ENCODE measurements around the gene CFAP97D2. TPM values are rescaled to one million over a fixed set of nuclear protein-coding genes. Genes with fewer than 3 reads are reported as not detected.

CFAP97D2 gene
- total and polyA plus RNA-seq, 2 donors (not counting 3 experiments of a cell fraction or from before 2014, with no cell fraction given): not detected

DNA sequence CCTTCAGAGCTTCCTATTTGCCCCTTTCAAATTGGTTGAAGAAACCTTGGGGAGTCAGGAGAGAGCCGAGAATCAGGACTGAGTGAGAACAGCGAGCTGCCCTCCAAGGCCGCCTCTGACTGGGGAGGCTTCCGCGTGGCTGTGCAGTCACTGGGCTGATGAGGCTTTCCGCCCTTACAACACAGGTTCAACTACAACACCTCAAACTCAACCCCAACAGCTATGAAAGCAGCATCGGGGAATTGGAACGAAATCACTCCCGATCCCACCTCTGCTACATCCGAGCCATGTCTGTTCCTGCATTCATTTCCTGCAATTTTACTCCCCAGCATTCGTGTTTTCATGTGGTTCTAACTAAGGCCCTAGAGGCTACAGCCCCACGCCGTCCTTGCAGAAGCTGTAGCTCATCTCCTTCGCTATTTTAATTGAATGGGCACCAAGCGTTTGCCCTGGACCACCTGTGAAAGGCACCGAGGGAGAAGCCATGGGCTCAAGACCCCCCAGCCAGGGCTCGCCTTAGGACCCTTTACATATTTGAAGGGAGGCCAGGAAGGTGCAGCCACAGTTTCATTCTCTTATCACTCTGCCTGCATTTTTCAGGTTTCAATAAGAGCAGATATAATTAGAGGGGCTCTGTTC is 34.3 kb upstream of the CFAP97D2 start:
- H3K27me3 ChIP-seq (ENCODE audit: control insufficient read depth in 2 of 2, insufficient read depth in 2 of 2, low read length in 2 of 2): peaks cover 0 to 3% of the 10 kb centered on the region in 2 experiments
- intact Hi-C loops (cut with micrococcal nuclease): no loop called here
- H3K27ac ChIP-seq (ENCODE audit: insufficient read depth, low read depth, low read length): no peak overlapping the region
- no peak overlapping the region for H2AFZ ChIP-seq (ENCODE audit: low read depth, low read length)
- no peak overlapping the region for H3K4me2 ChIP-seq (ENCODE audit: insufficient read depth, low read length)
- H3K9me3 ChIP-seq (replicated peaks; ENCODE audit: control insufficient read depth, insufficient read depth, low read length): no peaks in the 10 kb centered on the region
- H3K9me1 ChIP-seq (replicated peaks; ENCODE audit: control insufficient read depth, extremely low read depth, insufficient read depth, low read length): no peaks in the 10 kb centered on the region
- no peak overlapping the region for H3K4me3 ChIP-seq (replicated peaks in 1 of 3; ENCODE audit: insufficient read depth in 1 of 3, low read depth in 1 of 3, low read length in 3 of 3)
- no peaks in the 10 kb centered on the region for H3K79me2 ChIP-seq (ENCODE audit: control insufficient read depth, insufficient read depth, low read length)
- no TSS peak for BruUV-seq (replicated peaks)
- H3K9ac ChIP-seq (replicated peaks; ENCODE audit: extremely low read depth, insufficient read depth, low read length): no peak overlapping the region
- no peaks in the 10 kb centered on the region for H3K4me1 ChIP-seq (ENCODE audit: control insufficient read depth, extremely low read depth, insufficient read depth, low read length)
- ChIA-PET CTCF (interaction anchor here (1.0 to 1.4 kb wide), 4 partner anchors 9 to 18 kb away, joined by 3 to 4 read pairs (median 4); partner anchors contain the start of gene RASA3), POLR2A (no interaction called here)
- dilution Hi-C loops (cut with MboI; ENCODE audit: extremely low pct_ligation_motif_present, low sequenced_read_pairs): no loop called here
- no peaks in the 10 kb centered on the region for H3K36me3 ChIP-seq (ENCODE audit: control insufficient read depth in 2 of 2, extremely low read depth in 1 of 2, insufficient read depth in 2 of 2, low read length in 2 of 2)
- TF ChIP-seq POLR2AphosphoS5 (IDR thresholded peaks at IDR 0.05; ENCODE audit: insufficient read depth, low read depth, low read length) (no peak), JUN (IDR thresholded peaks at IDR 0.05; ENCODE audit: borderline replicate concordance, insufficient read depth, insufficient read length, low read depth) (no peak)
- no peak for FAIRE-seq
- no peaks in the 10 kb centered on the region for H4K20me1 ChIP-seq (replicated peaks; ENCODE audit: control insufficient read depth, extremely low read depth, insufficient read depth, low read length)
- DNase-seq (ENCODE audit: low read depth, low spot score): no peak

DNA sequence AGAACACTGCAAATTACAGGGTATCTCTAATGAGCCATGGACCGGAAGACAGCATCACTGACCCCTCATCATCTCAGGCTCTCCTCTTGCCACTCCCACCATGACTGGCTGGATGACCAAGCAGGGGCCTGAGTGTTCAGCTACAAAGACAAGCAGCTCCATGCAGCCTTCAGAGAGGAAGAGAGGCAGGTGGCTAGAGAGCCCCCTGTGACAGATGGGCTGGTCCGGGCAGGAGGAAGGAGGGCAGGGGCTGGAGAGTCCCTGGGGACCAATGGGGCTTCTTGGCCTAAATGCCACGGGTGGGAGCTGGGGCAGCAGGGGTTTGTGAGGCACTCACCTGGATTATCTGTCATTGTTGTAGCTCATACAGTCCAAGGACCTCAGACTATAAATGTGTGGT is 33.8 kb upstream of the CFAP97D2 start:
- H3K4me3 ChIP-seq (replicated peaks in 1 of 3; ENCODE audit: insufficient read depth in 1 of 3, low read depth in 1 of 3, low read length in 3 of 3): no peak overlapping the region
- no peak overlapping the region for H3K27ac ChIP-seq (ENCODE audit: insufficient read depth, low read depth, low read length)
- H3K4me2 ChIP-seq (ENCODE audit: insufficient read depth, low read length): no peak overlapping the region
- TF ChIP-seq FOS (IDR thresholded peaks at IDR 0.05; ENCODE audit: borderline replicate concordance, insufficient read depth, low read length) (no peak), GATA2 (IDR thresholded peaks at IDR 0.05; ENCODE audit: insufficient read depth, insufficient read length, low read depth, low read length) (no peak)
- TF ChIP-seq, protein P1, sequence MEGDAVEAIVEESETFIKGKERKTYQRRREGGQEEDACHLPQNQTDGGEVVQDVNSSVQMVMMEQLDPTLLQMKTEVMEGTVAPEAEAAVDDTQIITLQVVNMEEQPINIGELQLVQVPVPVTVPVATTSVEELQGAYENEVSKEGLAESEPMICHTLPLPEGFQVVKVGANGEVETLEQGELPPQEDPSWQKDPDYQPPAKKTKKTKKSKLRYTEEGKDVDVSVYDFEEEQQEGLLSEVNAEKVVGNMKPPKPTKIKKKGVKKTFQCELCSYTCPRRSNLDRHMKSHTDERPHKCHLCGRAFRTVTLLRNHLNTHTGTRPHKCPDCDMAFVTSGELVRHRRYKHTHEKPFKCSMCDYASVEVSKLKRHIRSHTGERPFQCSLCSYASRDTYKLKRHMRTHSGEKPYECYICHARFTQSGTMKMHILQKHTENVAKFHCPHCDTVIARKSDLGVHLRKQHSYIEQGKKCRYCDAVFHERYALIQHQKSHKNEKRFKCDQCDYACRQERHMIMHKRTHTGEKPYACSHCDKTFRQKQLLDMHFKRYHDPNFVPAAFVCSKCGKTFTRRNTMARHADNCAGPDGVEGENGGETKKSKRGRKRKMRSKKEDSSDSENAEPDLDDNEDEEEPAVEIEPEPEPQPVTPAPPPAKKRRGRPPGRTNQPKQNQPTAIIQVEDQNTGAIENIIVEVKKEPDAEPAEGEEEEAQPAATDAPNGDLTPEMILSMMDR (IDR thresholded peaks at IDR 0.05; ENCODE audit: extremely low read depth in 1 of 2, insufficient read depth in 1 of 2, low read depth in 1 of 2, low read length in 2 of 2): no peak
- dilution Hi-C loops (cut with MboI; ENCODE audit: extremely low pct_ligation_motif_present, low sequenced_read_pairs) (no loop called here), intact Hi-C loops (cut with micrococcal nuclease) (no loop called here)
- H3K79me2 ChIP-seq (ENCODE audit: control insufficient read depth, insufficient read depth, low read length): no peaks in the 10 kb centered on the region
- BruUV-seq (replicated peaks): no TSS peak
- no peaks in the 10 kb centered on the region for H3K9me1 ChIP-seq (replicated peaks; ENCODE audit: control insufficient read depth, extremely low read depth, insufficient read depth, low read length)
- H3K27me3 ChIP-seq (ENCODE audit: control insufficient read depth in 2 of 2, insufficient read depth in 2 of 2, low read length in 2 of 2): peaks cover 0 to 3% of the 10 kb centered on the region in 2 experiments
- FAIRE-seq (no peak), DNase-seq (ENCODE audit: low read depth, low spot score) (no peak)
- POLR2A ChIA-PET: no interaction called here
- CTCF ChIA-PET: interaction anchor here (1.0 to 1.4 kb wide), 4 partner anchors 10 to 81 kb away, joined by 3 to 4 read pairs (median 4); partner anchors contain the start of gene RASA3
- H4K20me1 ChIP-seq (replicated peaks; ENCODE audit: control insufficient read depth, extremely low read depth, insufficient read depth, low read length): no peaks in the 10 kb centered on the region
- no peaks in the 10 kb centered on the region for H3K36me3 ChIP-seq (ENCODE audit: control insufficient read depth in 2 of 2, extremely low read depth in 1 of 2, insufficient read depth in 2 of 2, low read length in 2 of 2)
- no peak overlapping the region for H3K9ac ChIP-seq (replicated peaks; ENCODE audit: extremely low read depth, insufficient read depth, low read length)
- no peaks in the 10 kb centered on the region for H3K4me1 ChIP-seq (ENCODE audit: control insufficient read depth, extremely low read depth, insufficient read depth, low read length)
- no peak overlapping the region for H2AFZ ChIP-seq (ENCODE audit: low read depth, low read length)
- H3K9me3 ChIP-seq (replicated peaks; ENCODE audit: control insufficient read depth, insufficient read depth, low read length): no peaks in the 10 kb centered on the region

Measured in endothelial cell of umbilical vein (primary cell).